Transverse colon (tissue), 3 donors: ENCODE results near the gene PELO.

ENCODE experiments used
- CTCF ChIP-seq, 5 experiments: fragments of 200-600 bp in 3 of 5; fragments of 450-650 bp in 2 of 5; sonication (generic) in 3 of 5; IDR thresholded peaks; 1 replicate in 2 of 5; 2 replicates in 3 of 5; pipeline ENCODE4 v1.5.1; 2016 to 2017; ENCODE audit warnings: antibody characterized with exemption in 5 of 5, inconsistent platforms in 3 of 5, mild to moderate bottlenecking in 2 of 5, moderate library complexity in 1 of 5
- EP300 ChIP-seq: sonication (generic); formaldehyde crosslinking; IDR thresholded peaks from one replicate; pipeline ENCODE4 v1.6.1; 2017; ENCODE audit warnings: antibody characterized with exemption, low read depth
- POLR2A ChIP-seq: fragments of 450-650 bp; IDR thresholded peaks from one replicate; pipeline ENCODE4 v1.6.1; 2016; ENCODE audit warnings: antibody characterized with exemption, mild to moderate bottlenecking, moderate library complexity

DNA sequence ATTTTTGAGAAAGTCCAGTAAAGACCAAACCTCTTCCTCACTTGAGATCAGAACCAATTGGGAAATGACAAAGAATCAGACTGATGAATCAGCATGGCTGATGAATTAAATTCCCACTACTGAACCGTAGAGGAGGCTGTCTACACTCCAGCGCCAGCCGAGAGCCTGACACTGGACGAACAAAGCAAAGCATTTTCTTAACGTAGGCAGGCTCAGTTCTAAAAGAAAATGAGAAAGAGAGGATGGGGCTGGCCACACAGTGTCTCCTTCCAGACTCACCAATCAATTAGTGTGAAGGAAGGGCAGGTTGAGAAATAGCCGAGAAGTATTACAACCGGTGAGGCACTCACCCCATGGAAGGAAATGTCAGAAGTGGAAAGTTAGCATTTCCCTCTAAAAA is 49.4 kb downstream of the PELO start:
- no peak for TF ChIP-seq CTCF (IDR thresholded peaks at IDR 0.05)
- no peak for TF ChIP-seq POLR2A
- TF ChIP-seq EP300 = no peak
